GM12892 (cell line): ENCODE results near the gene SPZ1.

Experiments used
- POLR2A ChIP-seq: IDR thresholded peaks from 2 replicates; pipeline ENCODE4 v1.6.1; 2011; ENCODE audit warnings: low read depth, low read length, control low read depth
- POLR2AphosphoS5 ChIP-seq: IDR thresholded peaks from 2 replicates; pipeline ENCODE4 v1.6.1; 2011; ENCODE audit warnings: low read depth, low read length, control low read depth
- TAF1 ChIP-seq: IDR thresholded peaks from 2 replicates; pipeline ENCODE4 v1.6.1; 2011; ENCODE audit warnings: low read depth, mild to moderate bottlenecking, control low read depth, low read length, borderline replicate concordance

DNA sequence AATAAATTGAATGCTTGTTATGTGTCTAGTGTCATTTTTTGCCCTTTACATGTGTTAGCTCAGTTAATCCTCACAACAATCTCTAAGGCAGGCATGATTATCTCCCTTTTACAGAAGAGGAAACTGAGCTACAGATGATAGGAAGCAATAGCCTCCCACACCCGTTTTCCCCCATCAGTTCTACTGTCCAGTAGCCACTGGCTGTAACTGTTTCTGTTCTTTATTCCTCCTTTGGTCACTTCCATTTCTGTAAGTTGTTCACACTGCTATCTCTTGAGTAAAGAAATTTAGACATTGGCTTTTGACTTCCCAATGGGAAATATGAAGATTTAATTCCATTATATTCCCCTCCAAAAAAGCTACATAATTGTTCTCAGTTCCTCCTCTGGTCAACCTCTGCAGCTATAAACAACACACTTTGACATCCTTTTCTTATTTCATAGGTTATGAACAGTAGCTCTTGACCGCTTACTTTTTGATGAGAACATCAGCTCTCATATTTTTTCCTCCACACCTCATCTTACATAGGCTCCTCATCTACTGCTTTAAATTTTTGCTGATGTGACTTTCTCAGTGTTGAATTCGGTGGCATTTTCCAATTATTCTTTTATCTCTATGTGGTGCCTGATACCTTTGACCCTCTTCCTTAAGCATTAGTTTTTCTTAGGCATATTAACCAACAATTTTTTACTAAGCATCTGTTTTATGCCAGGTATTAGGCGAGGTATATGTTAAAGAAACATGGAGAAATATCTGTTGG is 21.4 kb downstream of the SPZ1 start:
- TF ChIP-seq POLR2A (no peak), POLR2AphosphoS5 (no peak), TAF1 (no peak)
